Rectal smooth muscle tissue (tissue), 1 donor: ENCODE measurements around the gene COMMD6.
A peak's percentile ranks its signal among the peaks of the same experiment; 100 is the strongest.

ENCODE experiments used
- H3K27ac ChIP-seq: one replicate; pipeline ENCODE4 v1.7.0; 2013; ENCODE audit warnings: low read depth, low read length, inconsistent platforms
- H3K27me3 ChIP-seq: one replicate; pipeline ENCODE4 v1.7.0; 2013; ENCODE audit warnings: low read length; ENCODE audit not compliant: control insufficient read depth, insufficient read depth
- H3K36me3 ChIP-seq: one replicate; pipeline ENCODE4 v1.7.0; 2013; ENCODE audit warnings: low read length; ENCODE audit not compliant: control insufficient read depth, insufficient read depth
- H3K4me1 ChIP-seq: one replicate; pipeline ENCODE4 v1.7.0; 2013; ENCODE audit warnings: low read length; ENCODE audit not compliant: control insufficient read depth, insufficient read depth
- H3K4me3 ChIP-seq: one replicate; pipeline ENCODE4 v1.7.0; 2013; ENCODE audit warnings: low read length
- H3K9ac ChIP-seq: one replicate; pipeline ENCODE4 v1.7.0; 2013; ENCODE audit warnings: low read length

The COMMD6 gene

DNA sequence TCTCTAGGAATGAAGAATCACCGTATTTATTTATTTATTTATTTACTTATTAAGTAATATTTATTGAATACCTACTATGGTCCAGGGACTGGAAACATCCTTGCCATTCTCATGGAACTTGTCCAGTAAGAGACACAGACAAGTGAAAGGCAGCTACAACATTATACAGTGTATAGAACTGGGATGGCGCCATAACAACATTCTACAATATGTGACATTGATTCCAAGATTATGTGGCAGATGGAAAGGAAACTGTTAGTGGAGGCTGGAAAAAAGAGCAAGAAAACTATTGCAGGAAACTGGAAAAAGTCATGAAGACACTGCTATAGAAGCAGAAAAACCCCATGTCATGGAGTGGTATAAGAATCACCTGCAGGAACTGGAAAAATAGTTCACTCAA lies 46.3 kb downstream of the COMMD6 start:
- Histone ChIP-seq H3K27me3 (no peaks in the 10 kb centered on the region), H3K9ac (no peak overlapping the region), H3K36me3 (no peaks in the 10 kb centered on the region), H3K4me3 (no peak overlapping the region), H3K27ac (no peak overlapping the region), H3K4me1 (no peaks in the 10 kb centered on the region)

DNA sequence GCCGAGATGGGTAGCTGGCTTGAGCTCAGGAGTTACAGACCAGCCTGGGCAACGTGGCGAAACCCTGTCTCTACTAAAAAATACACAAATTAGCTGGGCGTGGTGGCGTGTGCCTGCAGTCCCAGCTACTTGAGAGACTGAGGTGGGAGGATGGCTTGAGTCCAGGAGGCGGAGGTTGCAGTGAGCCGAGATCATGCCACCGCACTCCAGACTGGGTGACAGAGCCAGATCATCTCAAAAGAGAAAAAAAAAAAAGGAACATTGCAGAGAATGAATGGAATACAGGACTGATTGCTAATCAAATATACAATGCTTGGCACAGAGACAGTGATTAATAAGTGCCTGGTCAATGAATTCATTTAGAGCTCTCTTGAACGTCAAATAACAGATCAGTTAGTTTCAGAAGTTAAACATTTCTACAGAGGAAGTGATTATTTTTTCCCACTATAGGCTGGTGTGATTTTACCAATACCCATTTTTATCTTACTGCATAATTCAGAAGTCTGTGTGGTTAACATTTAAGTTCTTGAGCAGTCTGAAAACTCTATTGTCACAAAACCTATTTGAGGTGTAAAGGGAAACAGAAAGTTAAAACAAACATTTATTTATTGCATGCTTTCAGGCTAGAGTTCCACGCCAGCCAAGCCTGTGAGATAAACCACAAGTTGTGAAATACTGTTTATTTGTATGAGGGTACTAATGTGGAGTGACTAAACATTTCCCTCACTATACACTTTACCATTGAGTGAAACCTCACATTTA lies 48.0 kb downstream of the COMMD6 start:
- Histone ChIP-seq H3K9ac (no peak overlapping the region), H3K27ac (no peak overlapping the region), H3K27me3 (no peaks in the 10 kb centered on the region), H3K4me3 (no peak overlapping the region), H3K4me1 (no peaks in the 10 kb centered on the region), H3K36me3 (no peaks in the 10 kb centered on the region)

DNA sequence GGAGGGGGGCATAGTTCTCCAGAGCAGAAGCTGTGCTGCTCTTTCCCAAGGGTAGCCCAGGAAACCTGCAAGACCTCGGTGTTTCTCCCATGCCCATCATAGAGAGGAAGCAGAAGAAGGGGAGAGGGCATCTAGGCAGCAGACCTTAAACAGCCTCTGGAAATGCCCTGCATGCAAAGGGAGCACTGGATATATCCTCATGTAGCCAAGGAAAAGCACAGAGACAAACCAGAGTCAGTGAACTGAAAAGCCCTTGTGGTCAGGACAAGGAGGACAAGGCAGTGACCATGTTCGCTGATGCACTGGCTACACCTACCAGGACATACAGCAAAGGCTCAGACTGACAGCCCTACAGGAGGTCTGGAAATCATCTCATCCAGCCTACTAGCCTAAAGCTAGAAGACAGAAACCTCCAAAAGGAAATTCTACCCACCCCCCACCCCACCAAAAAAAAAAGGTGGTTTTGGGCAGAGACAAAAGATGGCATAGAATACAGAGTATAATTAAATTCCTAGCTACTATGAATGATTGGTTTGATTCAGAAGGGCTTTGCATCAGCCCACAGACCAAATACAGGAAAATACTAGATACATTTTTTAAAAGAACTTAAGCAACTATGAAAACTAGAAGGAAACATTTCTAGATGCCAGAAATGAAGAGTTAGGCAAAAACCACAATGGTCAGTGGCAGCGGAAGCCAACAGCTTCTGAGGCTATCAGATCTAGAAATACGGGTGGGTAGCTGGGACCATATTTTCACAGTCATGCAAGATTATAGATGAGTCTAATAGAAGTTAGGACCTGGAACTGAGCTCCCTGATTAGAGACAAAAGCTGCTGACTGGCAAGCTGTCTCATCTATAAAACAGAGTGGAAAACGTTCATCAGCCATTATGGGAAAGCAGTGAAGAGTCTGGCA lies 51.2 kb downstream of the COMMD6 start:
- Histone ChIP-seq H3K27ac (no peak overlapping the region), H3K4me3 (no peak overlapping the region), H3K4me1 (no peaks in the 10 kb centered on the region), H3K9ac (no peak overlapping the region), H3K36me3 (no peaks in the 10 kb centered on the region), H3K27me3 (no peaks in the 10 kb centered on the region)

DNA sequence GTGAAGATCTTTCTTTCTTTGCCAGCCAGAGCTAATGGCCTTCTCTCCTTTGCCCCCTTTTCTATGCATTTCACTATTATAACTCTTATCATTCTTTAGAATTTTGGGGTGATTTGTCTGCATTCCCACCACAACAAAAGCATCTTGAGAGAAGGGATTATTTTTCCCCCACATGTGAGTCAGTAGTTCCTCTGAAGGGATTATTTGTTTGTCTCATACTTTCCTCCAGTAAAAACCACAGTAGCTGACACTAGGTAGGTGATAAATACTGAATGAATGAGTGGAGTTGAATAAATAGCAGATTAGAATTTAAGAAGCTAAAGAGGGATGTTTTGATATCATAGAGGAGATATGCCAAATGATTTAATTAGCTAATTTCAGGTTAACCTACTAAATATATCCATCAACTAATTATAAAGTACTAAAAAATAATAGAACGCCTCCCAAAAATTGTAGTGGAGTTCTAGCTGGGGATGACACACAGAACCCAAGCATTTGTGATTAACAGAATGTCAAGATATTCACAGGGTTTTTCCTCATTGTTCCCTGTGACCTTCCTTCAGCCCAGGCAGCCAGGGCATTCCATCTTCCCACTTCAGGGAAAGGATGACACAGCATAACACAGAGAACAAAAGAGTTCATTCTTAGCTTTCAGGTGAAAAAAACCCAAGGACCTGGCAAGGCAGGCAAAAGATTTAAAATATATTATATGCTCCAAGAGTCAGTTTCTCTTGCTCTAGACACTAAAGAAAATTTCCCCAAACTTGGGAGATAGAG lies 52.2 kb downstream of the COMMD6 start:
- no peaks in the 10 kb centered on the region for H3K36me3 ChIP-seq
- H3K4me1 ChIP-seq = no peaks in the 10 kb centered on the region
- no peaks in the 10 kb centered on the region for H3K27me3 ChIP-seq
- H3K27ac ChIP-seq = no peak overlapping the region
- no peak overlapping the region for H3K4me3 ChIP-seq
- H3K9ac ChIP-seq = no peak overlapping the region

DNA sequence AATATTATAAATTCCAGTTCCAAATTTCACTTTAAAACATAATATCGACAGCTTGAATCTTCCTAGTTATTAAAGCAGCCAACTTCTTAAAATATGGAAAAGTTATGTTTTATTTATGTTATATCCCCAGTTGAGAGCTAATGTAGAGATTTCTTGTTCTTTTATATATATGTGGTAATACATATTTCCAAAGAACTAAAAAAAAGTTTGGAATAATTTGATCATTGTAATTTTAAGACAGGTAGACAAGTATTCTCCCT lies 54.9 kb downstream of the COMMD6 start:
- no peaks in the 10 kb centered on the region for H3K27me3 ChIP-seq
- H3K27ac ChIP-seq = no peak overlapping the region
- H3K36me3 ChIP-seq = no peaks in the 10 kb centered on the region
- no peak overlapping the region for H3K9ac ChIP-seq
- H3K4me3 ChIP-seq = peak overlapping the region; percentile 75
- H3K4me1 ChIP-seq = no peaks in the 10 kb centered on the region

DNA sequence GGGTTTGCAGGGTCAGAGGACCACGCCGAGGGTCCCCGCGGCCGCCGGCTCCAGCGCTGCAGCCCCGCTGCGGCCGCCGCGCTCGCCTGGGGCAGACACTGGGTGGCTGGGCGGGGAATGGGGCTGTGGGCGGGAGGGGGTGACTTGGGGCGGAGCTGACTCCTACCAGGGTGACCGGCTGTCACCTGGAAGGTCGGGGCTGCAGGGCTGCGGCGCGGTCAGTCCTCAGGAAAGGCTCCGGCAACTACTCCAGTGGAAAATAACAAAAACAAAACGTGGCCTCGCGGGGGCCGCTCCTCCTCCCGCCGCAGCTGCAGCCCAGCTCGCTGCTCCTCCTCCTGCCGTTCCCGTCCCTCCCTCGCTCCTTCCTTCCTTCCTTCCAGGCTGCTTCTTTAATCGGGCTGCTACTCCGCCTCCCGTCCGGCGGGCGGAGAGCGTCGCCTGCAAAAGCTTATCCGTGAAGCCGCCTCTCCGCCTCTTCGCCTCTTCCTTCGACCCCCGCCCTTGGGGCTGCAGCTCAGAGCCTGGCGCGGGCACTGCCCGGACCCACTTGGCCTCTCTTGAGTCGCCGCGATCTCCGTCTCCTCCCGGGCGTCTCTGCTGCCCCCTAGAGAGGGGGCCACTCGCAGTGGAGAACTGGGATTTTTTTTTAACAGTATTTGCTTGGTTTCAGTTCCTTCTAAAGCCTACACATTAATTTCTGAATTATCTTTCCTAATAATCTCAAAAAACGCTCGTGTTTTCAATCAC lies 55.4 kb downstream of the COMMD6 start, which contains the start of gene TBC1D4:
TBC1D4 (minus strand) TSS at position 100 of the 750 bp plus-strand sequence. CDS start 402 bp downstream, outside the sequence.
- Histone ChIP-seq H3K27ac (peak within 1 kb of the TSS; percentile 27), H3K36me3 (no peaks in the 10 kb centered on the region), H3K27me3 (no peaks in the 10 kb centered on the region), H3K9ac (no peak within 1 kb of the TSS), H3K4me3 (peak within 1 kb of the TSS; percentile 75), H3K4me1 (no peaks in the 10 kb centered on the region)

DNA sequence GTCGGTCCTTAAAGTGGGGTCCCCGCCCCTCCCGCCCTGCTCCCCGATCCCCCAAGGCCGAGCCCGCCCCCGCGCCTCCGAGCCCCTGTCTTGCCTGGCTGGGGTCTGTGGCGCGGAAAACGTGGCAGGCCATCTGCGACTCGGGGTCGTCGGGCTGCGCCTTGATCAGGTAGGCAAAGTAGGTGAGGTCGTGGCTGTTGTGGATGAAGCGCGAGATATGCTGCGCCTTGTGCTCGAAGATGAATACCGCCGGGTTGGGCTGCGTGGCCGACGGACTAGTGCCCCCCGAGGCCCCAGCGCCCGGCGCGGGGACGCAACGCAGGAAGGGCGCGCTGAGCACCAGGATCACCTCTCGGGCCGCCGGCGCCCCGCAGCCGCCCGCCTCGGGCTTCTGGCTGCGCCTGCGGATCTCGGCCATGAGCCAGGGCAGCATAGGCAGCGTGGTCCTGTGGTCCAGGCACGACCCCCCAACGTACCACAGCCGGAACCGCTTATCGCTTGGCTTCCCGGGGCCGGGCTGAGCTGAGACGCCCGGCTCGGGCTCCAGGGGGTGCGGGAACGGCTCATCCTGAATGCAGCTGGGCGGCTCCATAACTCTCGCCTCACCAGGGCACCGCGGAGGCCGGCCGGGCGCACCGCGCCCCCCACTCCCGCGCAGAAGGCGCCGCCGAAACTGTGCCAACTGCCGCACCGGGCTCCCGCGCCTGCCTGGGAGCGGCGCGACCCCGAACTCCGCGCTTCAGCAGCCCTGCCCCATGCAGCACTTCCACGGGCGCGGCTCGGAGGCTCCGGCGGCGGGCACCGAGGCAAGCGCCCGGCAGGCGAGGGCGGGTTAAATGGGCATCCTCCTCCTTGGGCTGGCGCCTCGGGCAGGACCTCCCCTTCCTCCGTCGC lies 56.2 kb downstream of the COMMD6 start:
- Histone ChIP-seq H3K27me3 (no peaks in the 10 kb centered on the region), H3K4me3 (peak overlapping the region; percentile 75), H3K36me3 (no peaks in the 10 kb centered on the region), H3K27ac (no peak overlapping the region), H3K9ac (no peak overlapping the region), H3K4me1 (no peaks in the 10 kb centered on the region)

DNA sequence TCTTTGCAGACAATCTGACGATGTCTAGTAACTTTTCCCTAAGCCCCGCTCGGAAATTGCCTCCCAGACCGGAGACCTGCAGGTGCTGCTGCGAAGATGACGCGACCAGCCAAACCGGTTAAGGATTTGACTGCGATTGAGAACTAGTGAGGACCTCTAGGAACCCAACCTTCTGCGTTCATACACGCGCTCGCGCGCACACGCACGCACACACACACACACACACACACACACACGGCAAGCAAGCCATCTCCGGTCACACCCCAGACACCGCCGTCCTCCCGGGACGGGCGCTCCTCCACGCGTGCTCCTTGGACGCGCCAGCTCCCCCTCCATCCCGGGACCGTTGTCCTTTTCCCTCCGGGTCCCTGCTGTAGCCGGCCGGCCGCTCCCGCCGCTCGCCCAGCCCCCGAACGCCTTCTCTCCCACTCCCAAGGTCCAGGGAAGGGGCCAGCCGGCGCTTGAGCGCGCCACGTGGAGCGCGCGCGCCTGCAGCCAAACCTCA lies 56.9 kb downstream of the COMMD6 start:
- H3K9ac ChIP-seq = no peak overlapping the region
- H3K4me1 ChIP-seq = no peaks in the 10 kb centered on the region
- H3K4me3 ChIP-seq = peak overlapping the region; percentile 75
- no peaks in the 10 kb centered on the region for H3K36me3 ChIP-seq
- H3K27me3 ChIP-seq = no peaks in the 10 kb centered on the region
- H3K27ac ChIP-seq = no peak overlapping the region

DNA sequence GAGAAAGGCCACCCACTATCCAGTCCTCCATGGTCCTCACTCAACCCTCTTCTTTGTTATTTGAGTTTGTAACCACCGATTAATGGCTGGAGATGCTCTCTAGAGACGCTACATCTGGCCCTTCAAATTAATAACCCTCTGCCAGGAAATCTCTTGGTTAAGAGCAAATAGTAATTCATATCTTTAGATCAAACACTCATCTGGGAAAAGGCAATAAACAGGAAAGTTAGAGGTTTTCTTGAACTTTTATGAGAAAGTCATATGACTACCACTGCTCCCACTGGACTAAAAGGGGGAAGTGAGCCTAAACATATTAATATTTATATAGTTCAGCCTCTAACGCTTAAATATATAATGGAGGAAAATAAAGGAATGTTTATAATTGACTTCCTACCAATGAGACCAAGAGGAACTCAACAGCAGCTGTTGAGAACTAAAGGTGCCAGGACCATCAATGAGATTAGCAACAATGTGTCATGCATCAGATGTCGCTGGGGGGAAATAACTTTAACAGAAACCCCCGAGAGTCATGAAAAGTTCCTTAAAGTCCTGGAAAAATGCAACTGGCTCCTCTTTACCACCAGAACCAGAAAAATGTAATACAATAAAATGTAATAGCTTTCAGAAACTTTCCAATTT lies 58.4 kb downstream of the COMMD6 start:
- H3K9ac ChIP-seq = no peak overlapping the region
- no peaks in the 10 kb centered on the region for H3K36me3 ChIP-seq
- H3K4me1 ChIP-seq = no peaks in the 10 kb centered on the region
- H3K27ac ChIP-seq = no peak overlapping the region
- H3K4me3 ChIP-seq = no peak overlapping the region
- H3K27me3 ChIP-seq = no peaks in the 10 kb centered on the region

DNA sequence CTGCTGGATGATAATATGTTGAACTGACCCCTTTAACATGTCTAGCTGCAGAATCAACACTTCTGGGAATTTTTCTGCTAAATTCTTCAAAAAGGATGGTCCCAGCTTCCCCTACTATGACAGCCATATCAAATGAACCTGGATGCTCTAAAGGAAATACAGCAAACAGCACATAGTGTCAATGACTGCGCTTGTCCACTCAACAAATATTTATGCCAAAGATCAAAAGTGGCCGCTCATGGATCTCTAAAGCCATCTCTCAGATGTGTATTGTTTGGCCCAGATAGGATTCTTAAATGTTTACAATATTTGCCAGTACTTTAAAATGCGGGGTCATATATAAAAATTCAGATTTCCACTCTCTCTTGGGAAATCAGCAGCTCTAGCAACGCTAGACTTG lies 59.0 kb downstream of the COMMD6 start:
- no peak overlapping the region for H3K27ac ChIP-seq
- H3K4me3 ChIP-seq = no peak overlapping the region
- no peaks in the 10 kb centered on the region for H3K36me3 ChIP-seq
- H3K4me1 ChIP-seq = no peaks in the 10 kb centered on the region
- no peak overlapping the region for H3K9ac ChIP-seq
- no peaks in the 10 kb centered on the region for H3K27me3 ChIP-seq
